C4-2B (cell line): ENCODE measurements around the gene DDIAS.
"Not testable (repeated sequence)": the region's sequence is repeated elsewhere in the genome, so short reads cannot be mapped to it uniquely, and the experiment has no call there.

Experiments
- CTCF ChIP-seq: fragments of 450-650 bp; conservative IDR thresholded peaks from 2 replicates; pipeline ENCODE4 v1.5.1; 2017; ENCODE audit warnings: mild to moderate bottlenecking
- ZFX ChIP-seq: fragments of 450-650 bp; IDR thresholded peaks from 2 replicates; pipeline ENCODE4 v1.6.1; 2017

GRCh38 chr11:82955736-82956453 lies 54.4 kb downstream of the DDIAS start:
- not testable (repeated sequence) for TF ChIP-seq CTCF, ZFX
